Brain microvascular endothelial cell (primary cell): Measurements from ENCODE around the gene LHX5.

Experiments
- DNase-seq: peaks from one replicate; pipeline ENCODE4 v3.0.0-alpha.2; 2020
- H3K27ac ChIP-seq: fragments of 250-450 bp; sonication (Bioruptor Pico); 2 replicates; pipeline ENCODE4 v1.5.1; 2020; ENCODE audit warnings: mild to moderate bottlenecking, moderate library complexity
- H3K27me3 ChIP-seq: fragments of 250-450 bp; sonication (Bioruptor Pico); replicated peaks from 2 replicates; pipeline ENCODE4 v1.5.1; 2020; ENCODE audit warnings: mild to moderate bottlenecking
- H3K36me3 ChIP-seq: fragments of 250-450 bp; sonication (Bioruptor Pico); replicated peaks from 2 replicates; pipeline ENCODE4 v1.5.1; 2020; ENCODE audit warnings: mild to moderate bottlenecking
- H3K4me3 ChIP-seq: 2 replicates; pipeline ENCODE4 v1.5.1; 2011; ENCODE audit warnings: low read depth, mild to moderate bottlenecking, control low read depth, low read length, moderate library complexity
- in situ Hi-C: cut with HindIII; loops from 2 replicates; pipeline ENCODE4 v1.10.0; 2017; ENCODE audit warnings: low sequenced_read_pairs, low pct_ligation_motif_present
- TF ChIP-seq, protein P1 (sequence below): IDR thresholded peaks from 2 replicates; pipeline ENCODE4 v1.5.1; 2011; ENCODE audit warnings: low read depth, mild to moderate bottlenecking, moderate library complexity, low read length, control low read depth, inconsistent platforms; ENCODE audit errors: missing control alignments

The LHX5 gene

DNA sequence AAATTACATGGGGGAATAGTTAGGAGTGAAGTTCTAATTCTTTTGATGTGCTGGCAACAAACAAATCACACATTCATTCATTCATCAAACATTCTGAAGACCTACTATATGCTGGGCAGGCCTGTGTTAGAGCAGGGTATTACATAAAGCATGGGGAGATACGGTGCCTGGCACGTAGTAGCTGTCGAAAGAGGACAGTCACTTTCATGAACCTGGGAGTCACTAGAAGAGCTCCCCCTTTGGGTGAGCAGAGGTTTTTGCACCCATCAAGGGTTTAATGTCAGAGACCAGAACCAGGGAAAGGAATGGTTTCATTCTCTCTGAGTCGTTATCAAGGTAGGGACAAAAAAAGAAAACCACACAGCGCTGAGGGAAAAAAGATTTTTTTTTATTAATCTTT lies 10.0 kb downstream of the LHX5 start:
- no peaks in the 10 kb centered on the region for H3K36me3 ChIP-seq
- TF ChIP-seq, protein P1, sequence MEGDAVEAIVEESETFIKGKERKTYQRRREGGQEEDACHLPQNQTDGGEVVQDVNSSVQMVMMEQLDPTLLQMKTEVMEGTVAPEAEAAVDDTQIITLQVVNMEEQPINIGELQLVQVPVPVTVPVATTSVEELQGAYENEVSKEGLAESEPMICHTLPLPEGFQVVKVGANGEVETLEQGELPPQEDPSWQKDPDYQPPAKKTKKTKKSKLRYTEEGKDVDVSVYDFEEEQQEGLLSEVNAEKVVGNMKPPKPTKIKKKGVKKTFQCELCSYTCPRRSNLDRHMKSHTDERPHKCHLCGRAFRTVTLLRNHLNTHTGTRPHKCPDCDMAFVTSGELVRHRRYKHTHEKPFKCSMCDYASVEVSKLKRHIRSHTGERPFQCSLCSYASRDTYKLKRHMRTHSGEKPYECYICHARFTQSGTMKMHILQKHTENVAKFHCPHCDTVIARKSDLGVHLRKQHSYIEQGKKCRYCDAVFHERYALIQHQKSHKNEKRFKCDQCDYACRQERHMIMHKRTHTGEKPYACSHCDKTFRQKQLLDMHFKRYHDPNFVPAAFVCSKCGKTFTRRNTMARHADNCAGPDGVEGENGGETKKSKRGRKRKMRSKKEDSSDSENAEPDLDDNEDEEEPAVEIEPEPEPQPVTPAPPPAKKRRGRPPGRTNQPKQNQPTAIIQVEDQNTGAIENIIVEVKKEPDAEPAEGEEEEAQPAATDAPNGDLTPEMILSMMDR = peak; percentile 71
- H3K27ac ChIP-seq = no peak overlapping the region
- H3K4me3 ChIP-seq = no peak overlapping the region
- no peak for DNase-seq
- in situ Hi-C loops = no loop called here
- H3K27me3 ChIP-seq = peaks cover 56% of the 10 kb centered on the region

DNA sequence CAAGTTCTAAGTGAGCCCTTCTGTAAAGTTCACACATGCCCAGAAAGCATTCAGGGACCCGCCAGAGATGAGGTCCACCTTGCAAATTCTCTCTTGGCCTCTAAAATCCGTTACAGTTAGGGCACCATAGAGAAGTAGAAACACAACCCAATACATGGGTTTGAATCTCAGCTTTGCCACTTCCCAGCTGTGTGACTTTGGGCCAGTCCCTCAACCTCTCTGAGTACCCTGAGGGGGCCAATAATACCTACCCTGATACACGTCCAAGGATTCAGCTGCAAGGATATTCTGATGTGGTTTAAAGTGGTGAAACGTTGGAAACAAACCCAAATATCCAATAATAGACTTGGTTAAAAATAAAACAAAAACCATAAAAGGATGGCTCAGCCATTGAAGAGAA lies 11.7 kb downstream of the LHX5 start:
- H3K36me3 ChIP-seq = no peaks in the 10 kb centered on the region
- no peak overlapping the region for H3K27ac ChIP-seq
- in situ Hi-C loops = no loop called here
- H3K4me3 ChIP-seq = no peak overlapping the region
- TF ChIP-seq, protein P1 = no peak
- no peak for DNase-seq
- peaks cover 39% of the 10 kb centered on the region for H3K27me3 ChIP-seq

DNA sequence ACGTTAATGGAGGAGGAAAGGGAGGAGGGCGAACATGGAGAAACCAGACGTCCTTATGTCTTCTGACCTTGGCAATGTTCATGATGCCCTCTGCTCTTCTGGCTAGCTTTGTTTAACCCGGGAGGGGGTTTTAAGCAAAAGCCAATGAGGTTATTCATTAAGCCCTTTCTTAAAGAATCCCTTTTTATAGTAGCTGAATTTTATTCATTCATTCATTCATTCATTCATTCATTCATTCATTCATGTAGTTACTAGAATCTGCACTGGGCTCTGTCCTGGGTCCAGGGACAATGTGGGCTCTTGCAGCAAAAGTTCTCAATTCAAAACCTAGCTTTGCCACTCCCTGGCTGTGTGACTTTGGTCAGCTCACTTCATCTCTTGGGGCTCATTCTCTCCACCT lies 14.0 kb downstream of the LHX5 start:
- Histone ChIP-seq H3K36me3 (no peaks in the 10 kb centered on the region), H3K27ac (no peak overlapping the region), H3K4me3 (no peak overlapping the region), H3K27me3 (peaks cover 16% of the 10 kb centered on the region)
- no peak for DNase-seq
- in situ Hi-C loops = no loop called here
- TF ChIP-seq, protein P1 = no peak

DNA sequence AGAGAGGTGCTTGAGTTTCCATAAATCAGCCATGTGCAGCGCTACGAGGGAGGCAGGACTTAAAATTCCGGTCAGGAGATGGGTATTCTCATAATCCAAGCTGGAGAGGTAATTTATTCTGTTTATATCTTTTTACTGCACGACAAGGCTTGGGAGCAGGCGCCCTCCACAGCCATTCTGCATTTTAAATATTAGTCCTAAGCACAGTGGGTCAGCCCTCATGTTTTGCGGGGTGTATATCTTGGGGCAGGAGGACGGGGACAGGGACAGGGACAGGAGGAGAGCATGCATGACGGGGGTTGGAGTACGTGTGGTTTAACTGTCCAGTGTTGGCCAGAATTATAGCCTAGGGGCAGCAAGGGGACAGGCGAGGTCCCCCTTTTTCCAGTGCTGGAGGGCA lies 14.5 kb downstream of the LHX5 start:
- no peak overlapping the region for H3K27ac ChIP-seq
- H3K27me3 ChIP-seq = peaks cover 15% of the 10 kb centered on the region
- no peak overlapping the region for H3K4me3 ChIP-seq
- no peak for DNase-seq
- TF ChIP-seq, protein P1 = no peak
- no peaks in the 10 kb centered on the region for H3K36me3 ChIP-seq
- in situ Hi-C loops = no loop called here

DNA sequence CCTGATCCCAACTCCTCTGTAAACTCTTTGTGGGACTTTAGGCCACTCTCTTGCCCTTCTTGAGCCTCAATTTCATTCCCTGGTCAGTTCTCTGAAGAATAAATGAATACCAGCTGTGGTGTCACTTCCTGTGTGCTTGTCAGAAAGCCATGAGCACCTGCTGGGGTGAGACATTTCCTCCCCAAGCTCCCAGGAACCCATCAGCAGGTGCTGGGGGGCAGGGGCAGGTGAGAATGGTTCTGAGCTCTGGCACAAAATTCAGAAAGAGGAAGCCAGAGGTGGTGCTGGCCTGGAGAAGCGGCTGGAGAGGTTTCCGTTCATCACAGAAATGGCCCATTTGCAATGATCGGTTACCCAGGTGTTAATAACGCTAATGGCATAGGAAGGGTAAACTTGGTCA lies 14.9 kb downstream of the LHX5 start:
- Histone ChIP-seq H3K36me3 (no peaks in the 10 kb centered on the region), H3K4me3 (no peak overlapping the region), H3K27me3 (peaks cover 14% of the 10 kb centered on the region), H3K27ac (no peak overlapping the region)
- no peak for DNase-seq
- in situ Hi-C loops = no loop called here
- TF ChIP-seq, protein P1 = no peak

DNA sequence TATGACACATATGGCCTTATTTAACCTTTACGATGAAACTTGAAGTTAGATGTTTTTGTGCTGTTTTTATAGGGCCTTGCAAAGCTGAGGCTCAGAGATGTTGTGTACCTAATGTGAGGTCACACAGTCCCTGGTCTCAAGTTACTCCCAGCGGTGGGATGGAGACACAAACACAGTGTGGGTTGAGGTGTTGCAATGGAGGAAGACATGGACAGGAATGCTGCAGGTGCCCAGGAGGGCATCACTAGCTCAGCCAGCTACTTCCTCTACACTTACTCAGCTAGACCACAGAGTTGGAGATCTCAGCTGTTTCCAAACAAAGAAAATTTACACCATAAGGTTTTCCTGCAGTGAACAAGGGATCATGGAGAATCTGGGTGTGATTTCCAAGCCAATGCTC lies 15.5 kb downstream of the LHX5 start:
- in situ Hi-C loops = no loop called here
- Histone ChIP-seq H3K27me3 (peaks cover 13% of the 10 kb centered on the region), H3K36me3 (no peaks in the 10 kb centered on the region), H3K27ac (no peak overlapping the region), H3K4me3 (no peak overlapping the region)
- DNase-seq = no peak
- TF ChIP-seq, protein P1 = no peak
